KOPT-K1 (cell line): ENCODE measurements around the gene DENND2C.

Source experiments
- H3K27ac ChIP-seq: fragments of 200-600 bp; sonication (generic); 2 replicates; pipeline ENCODE4 v1.5.1; 2016; ENCODE audit warnings: antibody characterized with exemption, mild to moderate bottlenecking, low read depth, low read length; ENCODE audit not compliant: poor library complexity, severe bottlenecking
- H3K36me3 ChIP-seq: fragments of 200-600 bp; sonication (generic); 2 replicates; pipeline ENCODE4 v1.5.1; 2017; ENCODE audit warnings: antibody characterized with exemption, mild to moderate bottlenecking, low read length, moderate library complexity; ENCODE audit not compliant: insufficient read depth
- H3K9me3 ChIP-seq: fragments of 200-600 bp; sonication (generic); 2 replicates; pipeline ENCODE4 v1.5.1; 2017; ENCODE audit warnings: antibody characterized with exemption, low read length, mild to moderate bottlenecking; ENCODE audit not compliant: insufficient read depth, poor library complexity, severe bottlenecking

The DENND2C gene

GRCh38 chr1:114552106-114552639, 117.7 kb downstream of the DENND2C start:
- H3K36me3 ChIP-seq = no peaks in the 10 kb centered on the region
- no peaks in the 10 kb centered on the region for H3K9me3 ChIP-seq
- H3K27ac ChIP-seq = no peak overlapping the region

- Histone ChIP-seq H3K36me3 (no peaks in the 10 kb centered on the region), H3K9me3 (no peaks in the 10 kb centered on the region), H3K27ac (no peak overlapping the region)
These were observed 118.4 kb downstream of the DENND2C start for GRCh38 chr1:114551400-114551799.

GRCh38 chr1:114550336-114550735, 119.5 kb downstream of the DENND2C start:
- no peaks in the 10 kb centered on the region for H3K9me3 ChIP-seq
- no peaks in the 10 kb centered on the region for H3K36me3 ChIP-seq
- no peak overlapping the region for H3K27ac ChIP-seq

GRCh38 chr1:114549137-114549536, 120.7 kb downstream of the DENND2C start:
- Histone ChIP-seq H3K27ac (no peak overlapping the region), H3K9me3 (no peaks in the 10 kb centered on the region), H3K36me3 (no peaks in the 10 kb centered on the region)

DNA sequence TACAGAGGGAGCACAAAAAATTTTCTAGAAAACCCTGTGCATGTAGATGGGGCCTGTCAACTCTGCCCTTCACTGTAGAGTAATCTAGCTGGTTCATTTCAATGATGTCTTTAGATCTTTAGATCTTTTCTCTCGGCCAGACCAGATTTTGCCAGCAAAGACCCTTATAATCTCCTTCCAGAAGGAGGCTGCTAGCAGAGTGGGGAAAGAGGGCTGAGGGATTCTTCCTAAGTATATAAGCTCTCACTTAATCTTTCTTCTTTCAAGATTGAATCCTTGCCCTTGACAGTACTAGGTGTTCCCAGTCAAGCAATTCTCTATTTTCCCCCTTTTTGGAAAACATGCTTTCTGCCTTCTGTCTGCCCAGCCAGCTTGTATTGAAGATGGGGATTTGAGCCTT, 122.8 kb downstream of the DENND2C start:
- Histone ChIP-seq H3K27ac (no peak overlapping the region), H3K9me3 (no peaks in the 10 kb centered on the region), H3K36me3 (no peaks in the 10 kb centered on the region)

- no peak overlapping the region for H3K27ac ChIP-seq
- H3K9me3 ChIP-seq = no peaks in the 10 kb centered on the region
- H3K36me3 ChIP-seq = no peaks in the 10 kb centered on the region
These were observed 124.1 kb downstream of the DENND2C start for GRCh38 chr1:114545796-114546195.

- Histone ChIP-seq H3K36me3 (no peaks in the 10 kb centered on the region), H3K9me3 (no peaks in the 10 kb centered on the region), H3K27ac (no peak overlapping the region)
These were observed 124.5 kb downstream of the DENND2C start for GRCh38 chr1:114545315-114545714.

- H3K9me3 ChIP-seq = no peaks in the 10 kb centered on the region
- no peak overlapping the region for H3K27ac ChIP-seq
- no peaks in the 10 kb centered on the region for H3K36me3 ChIP-seq
These were observed 129.0 kb downstream of the DENND2C start for GRCh38 chr1:114540821-114541220.

GRCh38 chr1:114540272-114540671, 129.6 kb downstream of the DENND2C start:
- H3K36me3 ChIP-seq = no peaks in the 10 kb centered on the region
- no peak overlapping the region for H3K27ac ChIP-seq
- H3K9me3 ChIP-seq = no peaks in the 10 kb centered on the region

- H3K27ac ChIP-seq = no peak overlapping the region
- H3K9me3 ChIP-seq = no peaks in the 10 kb centered on the region
- H3K36me3 ChIP-seq = no peaks in the 10 kb centered on the region
These were observed 133.8 kb downstream of the DENND2C start for GRCh38 chr1:114536043-114536442.

DNA sequence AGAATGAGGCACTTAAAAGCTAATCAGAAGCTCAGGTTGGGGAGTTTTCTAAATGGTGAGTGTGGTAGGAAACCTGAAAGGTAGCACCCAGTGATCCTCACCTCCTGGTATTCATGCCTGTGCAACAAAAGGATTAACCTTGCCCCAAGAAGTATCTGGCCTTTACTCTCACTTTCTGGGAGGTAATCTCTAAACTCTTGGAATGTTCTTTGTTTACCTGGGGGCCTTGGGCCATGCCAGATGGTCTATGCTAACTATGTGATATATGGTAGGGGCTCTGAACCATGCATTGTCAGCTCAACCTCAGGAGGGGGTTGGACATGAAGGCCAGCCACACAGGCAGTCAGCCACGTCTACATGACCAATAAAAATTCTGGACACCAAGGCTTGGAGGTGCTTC, 134.4 kb downstream of the DENND2C start:
- H3K36me3 ChIP-seq = no peaks in the 10 kb centered on the region
- H3K27ac ChIP-seq = no peak overlapping the region
- no peaks in the 10 kb centered on the region for H3K9me3 ChIP-seq
